ENCODE measurements around the gene SLC5A5. TPM values are rescaled to one million over a fixed set of nuclear protein-coding genes. Genes with fewer than 3 reads are reported as not detected.

Gene SLC5A5
- total RNA-seq, 1 donor from 2014 or later = 0.22 TPM

- DNase-seq (ENCODE audit: low spot score) = no peak
These were observed 24.0 kb upstream of the SLC5A5 start, which contains the start of gene JAK3 for GRCh38 chr19:17847538-17848366. JAK3 (minus strand) TSS chr19:17847982; CDS start chr19:17844417, 3,565 bp downstream.

DNA sequence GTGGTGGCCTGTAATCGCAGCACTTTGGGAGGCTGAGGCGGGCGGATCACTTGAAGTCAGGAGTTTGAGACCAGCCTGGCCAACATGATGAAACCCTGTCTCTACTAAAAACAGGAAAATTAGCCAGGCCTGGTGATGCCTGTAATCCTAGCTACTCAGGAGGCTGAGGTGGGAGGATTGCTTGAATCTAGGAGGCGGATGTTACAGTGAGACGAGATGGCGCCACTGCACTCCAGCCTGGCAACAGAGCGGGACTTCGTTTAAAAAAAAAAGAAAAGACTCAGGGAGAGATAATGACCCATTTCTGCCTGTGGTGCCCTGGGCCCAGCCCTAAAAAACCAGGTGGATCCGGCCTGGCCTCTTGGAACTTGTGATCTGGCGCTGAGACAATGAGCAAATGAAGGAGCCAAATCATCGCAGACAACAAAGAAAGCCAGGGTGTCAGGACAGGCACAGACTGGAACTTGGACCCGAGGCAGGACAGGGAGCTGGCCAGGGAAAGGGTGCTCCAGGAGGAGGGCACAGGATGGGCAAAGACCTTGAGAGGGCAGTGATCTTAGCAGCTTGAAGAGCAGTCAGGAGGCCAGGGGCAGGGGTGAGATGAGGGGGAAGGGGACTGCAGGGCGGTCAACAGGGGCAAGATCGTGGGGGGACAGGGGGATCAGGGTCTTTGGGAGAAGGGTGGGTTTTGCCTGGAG lies 23.0 kb upstream of the SLC5A5 start:
- DNase-seq (ENCODE audit: low spot score) = no peak

DNA sequence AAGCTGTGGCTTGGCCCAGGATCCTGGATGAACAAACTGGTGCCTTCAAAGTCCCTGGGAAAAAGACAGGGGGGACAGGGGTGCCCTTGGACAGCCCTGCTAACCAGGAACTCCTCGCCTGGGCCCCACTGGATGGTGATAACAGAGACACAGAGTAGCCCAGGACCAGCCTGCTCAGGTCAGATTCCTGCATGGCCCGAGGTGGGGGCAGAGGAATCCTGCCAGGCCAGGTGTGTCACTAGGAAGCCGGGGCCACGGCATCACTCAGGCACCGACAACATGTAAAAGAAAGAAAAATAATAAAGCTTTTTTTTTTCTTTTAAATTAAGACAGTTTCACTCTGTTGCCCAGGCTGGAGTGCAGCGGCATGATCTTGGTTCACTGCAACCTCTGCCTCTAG lies 17.7 kb upstream of the SLC5A5 start:
- no peak for DNase-seq (ENCODE audit: low spot score)

DNA sequence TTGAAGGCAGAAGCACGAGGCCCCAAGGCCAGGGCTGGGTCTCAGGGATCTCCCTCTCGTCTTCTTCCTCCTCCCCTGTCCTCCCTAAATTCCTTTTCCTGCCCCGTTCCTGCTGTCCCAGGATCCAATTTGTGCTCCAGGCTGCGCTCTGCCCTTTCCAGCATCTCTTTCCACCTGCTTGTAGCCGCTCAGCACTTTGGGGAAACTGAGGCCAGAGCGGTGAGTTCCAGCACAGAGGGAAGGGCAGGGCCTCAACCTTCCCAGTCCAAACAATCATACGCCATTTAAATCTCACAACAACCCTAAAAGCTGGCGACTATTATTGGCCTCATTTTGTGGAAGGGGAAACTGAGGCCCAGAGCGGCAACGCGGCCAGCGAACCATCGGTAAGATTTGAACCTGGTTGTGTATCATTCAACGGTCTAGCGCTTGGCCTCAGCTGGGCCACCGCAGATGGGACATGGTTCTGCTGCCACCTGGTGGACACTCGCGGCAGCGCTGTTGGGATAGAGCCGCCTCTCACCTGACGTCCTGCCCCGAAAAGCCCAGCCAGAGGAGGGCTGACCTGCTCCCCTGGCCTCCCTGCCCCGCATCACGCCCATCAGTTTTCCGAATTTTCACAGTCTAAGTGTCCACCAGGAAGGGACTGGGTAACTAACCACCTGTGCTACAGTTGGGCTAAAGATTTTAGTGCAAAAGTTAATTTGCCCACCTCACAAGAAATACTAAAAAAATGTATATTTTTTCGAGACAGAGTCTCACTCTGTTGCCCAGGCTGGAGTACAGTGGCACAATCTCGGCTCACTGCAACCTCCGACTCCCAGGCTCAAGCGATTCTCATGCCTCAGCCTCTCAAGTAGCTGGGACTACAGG lies 16.2 kb upstream of the SLC5A5 start:
- peak; percentile 96 for DNase-seq (ENCODE audit: low spot score)

GRCh38 chr19:17859533-17860330 lies 12.0 kb upstream of the SLC5A5 start, which contains the start of gene RPL18A:
RPL18A (plus strand) TSS chr19:17859910; CDS start chr19:17859957, 47 bp downstream.
- DNase-seq (ENCODE audit: low spot score) = peak; percentile 100

- no peak for DNase-seq (ENCODE audit: low spot score)
These were observed 11.3 kb upstream of the SLC5A5 start for GRCh38 chr19:17860331-17860992.

DNA sequence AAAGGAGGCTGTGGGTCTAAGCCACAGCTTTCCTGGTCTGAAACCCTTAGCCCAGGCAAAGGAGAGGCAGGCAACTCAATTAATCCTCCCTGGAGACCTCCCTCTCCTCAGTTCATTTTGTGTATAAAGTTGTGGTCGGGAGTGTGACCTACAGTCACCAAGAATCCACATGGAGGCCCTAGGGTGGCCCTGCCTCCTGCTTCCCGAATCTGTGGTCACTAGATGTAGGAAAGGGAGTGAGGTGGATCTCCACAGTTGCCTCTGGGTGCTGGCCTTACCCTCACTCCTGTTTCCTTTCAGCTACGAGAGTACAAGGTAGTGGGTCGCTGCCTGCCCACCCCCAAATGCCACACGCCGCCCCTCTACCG lies 10.8 kb upstream of the SLC5A5 start:
- no peak for DNase-seq (ENCODE audit: low spot score)

DNA sequence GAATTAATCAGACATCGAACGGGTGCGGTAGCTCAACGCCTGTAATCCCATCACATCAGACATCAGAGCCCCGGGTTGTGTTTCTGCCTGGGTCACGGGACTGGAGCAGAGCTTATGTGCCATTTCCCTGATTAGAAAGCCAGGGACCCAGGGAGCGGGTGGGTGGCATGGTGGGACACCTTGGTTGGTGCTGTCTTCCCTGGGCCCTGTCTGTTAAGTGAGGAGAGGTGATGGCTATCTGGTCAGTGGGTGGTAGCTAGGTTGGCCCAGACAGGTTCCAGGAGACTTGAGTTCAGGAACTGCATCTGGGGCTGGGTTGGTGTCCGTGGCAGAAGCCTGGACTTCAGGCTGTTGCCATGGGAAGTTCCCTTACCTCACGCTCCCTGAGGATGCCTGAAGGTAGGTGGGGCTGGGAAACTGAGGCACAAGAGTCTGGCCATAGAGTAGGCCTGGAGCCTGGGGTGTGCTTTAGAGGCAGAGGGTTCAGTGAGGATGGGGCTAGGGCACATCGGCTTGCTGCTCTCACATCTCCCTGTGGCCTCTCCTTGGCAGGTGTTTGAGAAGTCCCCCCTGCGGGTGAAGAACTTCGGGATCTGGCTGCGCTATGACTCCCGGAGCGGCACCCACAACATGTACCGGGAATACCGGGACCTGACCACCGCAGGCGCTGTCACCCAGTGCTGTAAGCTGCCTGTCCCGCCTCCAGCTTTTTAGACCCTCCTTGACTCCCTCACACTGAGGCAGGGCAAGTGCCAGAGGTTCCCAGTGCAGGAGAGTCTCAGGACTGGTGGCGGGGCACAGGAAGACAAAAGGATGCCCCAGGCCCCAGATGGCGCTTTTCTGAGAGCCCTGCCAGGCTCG lies 10.0 kb upstream of the SLC5A5 start:
- DNase-seq (ENCODE audit: low spot score) = no peak

GRCh38 chr19:17862711-17863519 lies 8.8 kb upstream of the SLC5A5 start:
- DNase-seq (ENCODE audit: low spot score) = no peak

DNA sequence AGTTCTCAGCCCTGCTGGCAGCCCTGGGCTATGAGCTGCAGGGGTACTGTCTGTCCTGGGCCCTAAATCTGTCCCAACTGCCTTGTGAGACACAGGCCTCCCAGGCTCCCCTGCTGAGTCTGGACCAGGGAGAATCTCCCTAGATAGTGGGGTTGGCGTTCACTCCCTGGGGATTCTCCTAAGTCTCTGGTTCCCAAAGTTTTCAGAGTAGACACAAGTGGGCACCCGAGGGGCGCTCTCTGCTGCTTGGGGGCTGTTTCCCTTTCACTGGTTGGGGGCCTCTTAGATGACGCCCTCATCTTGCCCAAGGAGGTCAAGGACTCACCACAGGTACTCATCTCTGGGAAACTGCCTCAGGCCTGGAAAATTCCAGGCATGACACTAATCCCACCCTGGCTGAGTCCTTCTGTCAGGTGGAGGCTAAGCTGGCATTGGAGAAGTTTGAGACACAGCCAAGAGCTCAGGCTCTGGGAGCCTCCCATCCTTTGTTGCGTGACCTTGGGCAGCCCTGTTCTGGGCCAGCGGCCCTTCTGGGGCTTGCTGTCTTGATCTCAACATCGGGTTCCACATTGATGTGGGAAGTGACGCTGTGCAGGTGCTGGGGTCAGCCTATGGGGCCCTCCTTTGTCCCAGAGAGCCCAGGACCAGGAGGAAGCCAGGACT lies 8.1 kb upstream of the SLC5A5 start:
- DNase-seq (ENCODE audit: low spot score) = no peak

DNA sequence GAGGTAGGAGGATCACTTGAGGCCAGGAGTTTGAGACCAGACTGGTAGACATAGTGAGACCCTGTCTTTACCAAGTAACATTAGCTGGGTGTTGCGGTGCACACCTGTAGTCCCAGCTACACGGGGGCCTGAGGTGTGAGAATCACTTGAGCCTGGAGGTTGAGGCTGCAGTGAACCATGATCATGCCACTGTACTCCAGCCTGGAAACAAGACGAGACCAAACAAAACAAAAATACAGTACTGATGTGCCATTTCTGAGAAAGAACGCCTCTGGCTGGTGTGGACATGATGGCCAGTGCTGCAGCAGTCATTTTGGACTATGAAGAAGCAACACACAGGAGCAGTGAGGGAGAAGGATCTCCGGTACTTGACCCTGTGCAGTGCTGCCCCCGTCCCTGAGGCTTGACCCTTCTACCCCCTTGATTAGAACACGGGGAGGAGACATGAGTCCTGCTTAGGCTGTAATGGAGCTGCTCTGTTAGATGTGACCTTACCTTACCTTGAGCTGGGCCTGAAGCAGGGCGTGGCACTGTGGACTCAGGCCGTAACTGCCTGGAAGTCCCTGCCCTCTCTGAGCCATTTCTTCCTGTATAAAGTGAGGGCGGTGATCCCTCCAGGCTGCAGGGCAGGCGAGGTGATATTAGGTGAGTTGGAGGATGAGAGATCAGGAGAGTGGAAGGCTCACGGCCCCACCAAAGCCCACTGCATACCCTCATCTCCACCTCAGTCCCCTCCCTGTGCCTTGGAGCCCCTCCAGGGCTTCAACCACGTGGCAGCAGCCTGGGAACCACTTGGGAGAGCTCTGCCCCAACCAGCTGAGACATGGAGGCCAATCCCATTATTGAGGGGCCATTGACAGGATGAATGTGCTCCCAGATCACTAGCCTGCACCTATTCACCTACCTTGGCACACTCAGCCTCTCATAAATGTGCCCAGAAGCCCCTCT lies 6.1 kb upstream of the SLC5A5 start:
- no peak for DNase-seq (ENCODE audit: low spot score)

DNA sequence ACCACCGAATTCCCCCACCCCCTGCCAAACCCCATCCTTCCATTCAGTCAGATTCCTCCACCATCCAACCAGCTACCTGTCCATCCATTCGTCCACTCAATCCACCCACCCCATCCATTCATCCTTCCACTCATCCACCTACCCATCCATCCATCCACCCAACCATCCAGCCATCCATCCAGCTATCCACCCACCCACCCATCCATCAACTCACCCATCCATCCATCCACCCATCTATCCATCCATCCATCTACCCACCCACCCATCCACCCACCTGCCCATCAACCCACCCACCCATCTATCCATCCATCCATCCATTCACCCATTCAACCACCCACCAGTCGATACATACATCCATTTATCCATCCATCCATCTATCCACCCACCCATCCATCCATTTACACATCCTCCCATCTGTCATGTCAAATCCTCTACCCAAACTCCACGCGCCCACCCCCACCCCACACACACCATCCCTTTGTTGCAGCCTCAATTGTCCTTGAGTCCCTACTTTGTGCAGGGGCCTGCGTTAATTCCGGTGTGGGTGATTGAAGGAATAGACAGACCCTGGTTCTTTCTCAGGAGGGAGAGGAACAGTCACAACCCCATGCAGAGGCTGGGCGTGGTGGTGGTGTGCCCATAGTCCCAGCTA lies 5.3 kb upstream of the SLC5A5 start:
- DNase-seq (ENCODE audit: low spot score) = no peak

DNA sequence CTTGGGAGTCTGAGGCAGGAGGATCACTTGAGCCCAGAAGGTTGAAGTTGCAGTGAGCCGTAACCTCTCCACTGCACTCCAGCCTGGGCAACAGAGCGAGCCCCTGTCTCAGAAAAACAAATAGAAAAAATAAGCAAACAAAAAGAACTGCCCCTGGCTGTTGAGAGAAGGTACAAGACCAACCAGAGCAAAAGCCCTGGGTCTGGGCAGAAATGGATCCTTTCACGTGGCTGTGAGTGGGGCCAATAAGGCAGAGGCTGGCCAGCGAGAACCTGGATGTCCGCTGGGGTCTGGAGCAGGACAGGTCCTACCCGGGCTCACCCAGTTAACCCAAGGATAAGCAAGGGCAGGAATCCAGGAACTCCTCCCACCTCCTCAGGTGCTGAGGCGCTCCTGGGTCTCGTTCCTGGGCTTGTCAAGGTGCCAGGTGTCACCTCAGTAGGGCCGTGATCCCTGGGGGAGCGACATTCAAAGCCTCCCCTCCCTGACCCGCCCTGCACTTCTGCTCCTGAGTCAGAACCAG lies 4.7 kb upstream of the SLC5A5 start:
- DNase-seq (ENCODE audit: low spot score) = no peak

DNA sequence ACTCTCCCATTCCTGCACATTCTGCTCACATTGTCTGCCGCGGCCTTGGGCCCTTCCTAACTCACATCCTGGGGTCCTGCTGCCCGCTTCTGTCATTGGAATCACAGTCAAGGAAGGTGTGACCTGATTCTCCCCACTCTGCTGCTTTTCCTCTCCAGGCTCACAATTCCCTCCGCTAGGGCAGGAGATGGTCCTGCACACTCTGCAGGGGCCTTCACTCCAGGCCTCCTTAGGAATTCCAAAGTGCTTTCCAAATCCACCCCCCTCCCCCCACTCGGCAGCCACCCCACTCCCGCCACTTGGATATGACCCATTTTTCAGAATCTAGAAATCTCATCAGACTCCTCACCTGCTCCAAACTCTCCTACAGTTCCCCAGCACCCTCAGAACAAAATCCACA lies 3.1 kb upstream of the SLC5A5 start:
- DNase-seq (ENCODE audit: low spot score) = no peak

- no peak for DNase-seq (ENCODE audit: low spot score)
These were observed 2.6 kb upstream of the SLC5A5 start for GRCh38 chr19:17869114-17869608.

All from mesenteric fat pad (tissue), 1 donor.